Measurements from ENCODE around the gene ETFA. TPM values are rescaled to one million over a fixed set of nuclear protein-coding genes. Genes with fewer than 3 reads are reported as not detected.

The ETFA gene
- total and polyA plus RNA-seq, 2 of the 8 experiments (the other 6 are each of a cell fraction or from before 2014, with no cell fraction given) = 60.9 to 90.0 TPM

DNA sequence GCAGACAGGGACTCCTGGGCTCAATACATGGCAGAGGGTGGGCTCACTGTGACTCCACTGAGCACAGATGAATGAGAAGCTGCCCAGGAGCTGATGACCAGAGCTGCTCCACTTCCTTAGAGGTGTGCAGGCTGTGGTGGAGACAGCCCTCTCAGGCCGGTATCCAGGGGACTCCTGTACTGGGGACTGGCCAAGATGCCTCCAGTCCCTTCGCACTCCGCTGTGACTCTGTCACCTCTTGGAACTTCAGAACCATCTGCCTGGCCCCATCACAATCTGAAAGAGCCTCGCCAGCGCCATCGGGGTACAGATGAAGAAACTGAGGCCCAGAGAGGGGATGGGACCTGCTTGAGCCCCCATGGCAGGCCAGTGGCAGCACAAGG is 111.2 kb downstream of the ETFA start:
- Histone ChIP-seq H4K91ac (replicated peaks; ENCODE audit: insufficient read length, low read length) (no peak overlapping the region), H3K36me3 (ENCODE audit: control insufficient read depth in 2 of 4, insufficient read depth in 4 of 4, low read length in 3 of 4) (no peaks in the 10 kb centered on the region), H3K9ac (replicated peaks in 1 of 4; ENCODE audit: extremely low read depth in 1 of 4, low read depth in 3 of 4, low read length in 3 of 4) (no peak overlapping the region), H3K79me1 (ENCODE audit: low read depth, low read length) (no peaks in the 10 kb centered on the region), H3K4ac (replicated peaks; ENCODE audit: insufficient read length, low read depth, low read length) (no peak overlapping the region), H2AFZ (ENCODE audit: low read length) (no peak overlapping the region), H2BK120ac (replicated peaks; ENCODE audit: low read depth, low read length) (no peak overlapping the region), H3K4me2 (ENCODE audit: insufficient read depth in 1 of 2, low read depth in 2 of 2, low read length in 2 of 2) (no peak overlapping the region), H2AK5ac (ENCODE audit: low read depth, low read length) (no peak overlapping the region), H4K20me1 (replicated peaks in 1 of 2; ENCODE audit: control insufficient read depth in 1 of 2, insufficient read depth in 2 of 2, low read length in 2 of 2) (no peaks in the 10 kb centered on the region), H3K4me3 (ENCODE audit: extremely low read depth in 1 of 4, insufficient read depth in 2 of 4, low read depth in 3 of 4, low read length in 4 of 4) (no peak overlapping the region), H2BK20ac (ENCODE audit: low read length) (no peak overlapping the region; the same call in 1 of the 2 replicates), H3K27ac (ENCODE audit: low read depth, low read length) (no peak overlapping the region), H3K9me3 (ENCODE audit: insufficient read depth in 2 of 2, low read depth in 1 of 2, low read length in 1 of 2) (no peaks in the 10 kb centered on the region), H2BK15ac (ENCODE audit: low read length) (no peak overlapping the region), H2BK12ac (ENCODE audit: low read depth, low read length) (0 out of 2 replicates have a peak overlapping the region, but pooled peaks have one; percentile 2), H3K27me3 (replicated peaks in 1 of 4; ENCODE audit: control insufficient read depth in 3 of 4, extremely low read depth in 1 of 4, insufficient read depth in 3 of 4, low read length in 3 of 4) (no peaks in the 10 kb centered on the region; a peak in 1 of 7 replicates), H3K4me1 (replicated peaks in 1 of 4; ENCODE audit: control insufficient read depth in 3 of 4, insufficient read depth in 4 of 4, low read length in 3 of 4) (peaks cover 0 to 20% (median 6%) of the 10 kb centered on the region in 4 experiments; a peak in 4 of 7 replicates), H3K18ac (ENCODE audit: extremely low read depth, low read length) (no peak overlapping the region), H3K79me2 (ENCODE audit: control insufficient read depth in 1 of 2, insufficient read depth in 2 of 2, low read length in 2 of 2) (no peaks in the 10 kb centered on the region), H4K8ac (ENCODE audit: extremely low read depth, insufficient read depth, low read length) (no peak overlapping the region), H2BK5ac (ENCODE audit: low read depth, low read length) (no peak overlapping the region), H3K56ac (replicated peaks; ENCODE audit: insufficient read length, low read depth, low read length) (no peak overlapping the region), H3K14ac (ENCODE audit: insufficient read length) (no peak overlapping the region), H3K23ac (ENCODE audit: insufficient read length) (no peak overlapping the region), H4K5ac (ENCODE audit: insufficient read length, low read depth, low read length) (no peak overlapping the region), H3K23me2 (ENCODE audit: low read depth, low read length) (no peaks in the 10 kb centered on the region)
- DNase-seq (ENCODE audit: low read depth in 1 of 2, low spot score in 2 of 2) (no peak), FAIRE-seq (no peak)
- 90% methylated on average over 6 of the region's 6 CpGs; no CpG with 5 or more reads in 1 of the 2 experiments for WGBS, 2 experiments (ENCODE audit: extremely low coverage in 1 of 2, insufficient coverage in 1 of 2, insufficient read length in 1 of 2, insufficient replicate concordance in 2 of 2, low coverage in 1 of 2, low lambda C conversion rate in 2 of 2, missing lambda C conversion rate in 1 of 2)
- ChIA-PET CTCF (ENCODE audit: partially characterized antibody) (interaction anchor here (1.0 to 3.3 kb wide), 7 partner anchors 8 to 134 kb away, joined by 5 to 13 read pairs (median 8); no protein-coding TSS in a partner anchor), POLR2A (ENCODE audit: partially characterized antibody) (no interaction called here)
- TF ChIP-seq CHD2 (IDR thresholded peaks at IDR 0.05; ENCODE audit: low read length) (no peak), CTBP2 (IDR thresholded peaks at IDR 0.05; ENCODE audit: borderline replicate concordance, insufficient read depth, insufficient read length, low read length) (no peak), SRF (IDR thresholded peaks at IDR 0.05; ENCODE audit: low read depth, low read length) (no peak), RBBP5 (IDR thresholded peaks at IDR 0.05; ENCODE audit: borderline replicate concordance, low read depth, low read length) (no peak), BCL11A (IDR thresholded peaks at IDR 0.05; ENCODE audit: low read depth in 2 of 2, low read length in 2 of 2) (no peak), ATF2 (IDR thresholded peaks at IDR 0.05; ENCODE audit: low read length) (no peak), MAX (IDR thresholded peaks at IDR 0.05) (no peak)

All from H1 (cell line).